Activated CD4-positive, alpha-beta T cell treated with anti-CD3 and anti-CD28 coated beads, Interleukin-2, amount 10 ng/mL, durations not matched to agents 7 days and 5 days (primary cell): ENCODE results near the gene ZFP69B. TPM values are rescaled to one million over a fixed set of nuclear protein-coding genes. Genes with fewer than 3 reads are reported as not detected.

ENCODE experiments used
- CTCF ChIA-PET: fragments of 350-600 bp; sonication (Branson Sonifier 250); formaldehyde crosslinking; loops from one replicate; lab custom pipeline; 2021; ENCODE audit warnings: antibody characterized with exemption; lab: Charles Lee
- POLR2A ChIA-PET: fragments of 350-600 bp; sonication (Branson Sonifier 250); formaldehyde crosslinking; loops from one replicate; lab custom pipeline; 2021; ENCODE audit warnings: antibody characterized with exemption; lab: Charles Lee
- DNase-seq: peaks from one replicate; pipeline ENCODE4 v3.0.0-alpha.2; 2020
- H3K27ac Mint-ChIP-seq: one replicate; pipeline ENCODE4 v1.8.0; 2021; ENCODE audit warnings: mild to moderate bottlenecking, moderate library complexity, mixed read lengths
- H3K27me3 Mint-ChIP-seq: one replicate; pipeline ENCODE4 v1.8.0; 2021; ENCODE audit warnings: mixed read lengths
- H3K36me3 Mint-ChIP-seq: one replicate; pipeline ENCODE4 v1.8.0; 2021; ENCODE audit warnings: low read depth, mixed read lengths
- H3K4me1 Mint-ChIP-seq: one replicate; pipeline ENCODE4 v1.8.0; 2021; ENCODE audit warnings: mixed read lengths
- H3K4me3 Mint-ChIP-seq: one replicate; pipeline ENCODE4 v1.8.0; 2021; ENCODE audit warnings: mild to moderate bottlenecking, moderate library complexity, mixed read lengths
- H3K9me3 Mint-ChIP-seq: one replicate; pipeline ENCODE4 v1.8.0; 2021; ENCODE audit warnings: mixed read lengths
- total RNA-seq, 2 experiments: library from RNA; stranded (reverse); gene quantifications; one replicate each; pipeline ENCODE4 v1.2.3, GENCODE V29; 2021

ZFP69B gene
- total RNA-seq, 2 experiments from 2014 or later, result 3.0 to 3.5 TPM

- Mint-ChIP-seq H3K4me3 (peak overlapping the region; percentile 84), H3K27ac (peak overlapping the region; percentile 87), H3K9me3 (peaks cover 55% of the 10 kb centered on the region), H3K36me3 (peaks cover 57% of the 10 kb centered on the region), H3K4me1 (peaks cover 22% of the 10 kb centered on the region), H3K27me3 (no peaks in the 10 kb centered on the region)
- peak; percentile 49 for DNase-seq
- POLR2A ChIA-PET, result interaction anchor here (0.9 kb wide), 1 partner anchor 79 kb away, joined by 4 read pairs; no protein-coding TSS in a partner anchor
- CTCF ChIA-PET, result interaction anchor here (0.6 to 1.8 kb wide), 8 partner anchors 10 to 115 kb away, joined by 3 to 6 read pairs (median 3); partner anchors contain the start of gene ZFP69
Measured at GRCh38 chr1:40450495-40451237, 390 bp downstream of the ZFP69B start.

GRCh38 chr1:40451238-40451585 lies 936 bp downstream of the ZFP69B start:
- ChIA-PET CTCF (interaction anchor here (0.6 to 1.8 kb wide), 5 partner anchors 10 to 115 kb away, joined by 3 to 6 read pairs (median 3); partner anchors contain the start of gene ZFP69), POLR2A (interaction anchor here (0.6 kb wide), 1 partner anchor 101 kb away, joined by 3 read pairs; no protein-coding TSS in a partner anchor)
- peak overlapping the region; percentile 84 for H3K4me3 Mint-ChIP-seq
- H3K27ac Mint-ChIP-seq, result peak overlapping the region; percentile 87
- no peaks in the 10 kb centered on the region for H3K27me3 Mint-ChIP-seq
- peaks cover 22% of the 10 kb centered on the region for H3K4me1 Mint-ChIP-seq
- DNase-seq, result no peak
- peaks cover 53% of the 10 kb centered on the region for H3K9me3 Mint-ChIP-seq
- peaks cover 58% of the 10 kb centered on the region for H3K36me3 Mint-ChIP-seq

GRCh38 chr1:40454873-40455272 lies 4.6 kb downstream of the ZFP69B start:
- Mint-ChIP-seq H3K4me3 (no peak overlapping the region), H3K36me3 (peaks cover 86% of the 10 kb centered on the region), H3K4me1 (peaks cover 22% of the 10 kb centered on the region), H3K27me3 (no peaks in the 10 kb centered on the region), H3K9me3 (peaks cover 69% of the 10 kb centered on the region), H3K27ac (no peak overlapping the region)
- ChIA-PET CTCF (interaction anchor here (1.0 kb wide), 1 partner anchor 116 kb away, joined by 3 read pairs; no protein-coding TSS in a partner anchor), POLR2A (no interaction called here)
- no peak for DNase-seq

GRCh38 chr1:40462956-40463590 lies 12.8 kb downstream of the ZFP69B start:
- peaks cover 8% of the 10 kb centered on the region for H3K4me1 Mint-ChIP-seq
- no peak overlapping the region for H3K4me3 Mint-ChIP-seq
- peaks cover 63% of the 10 kb centered on the region for H3K9me3 Mint-ChIP-seq
- DNase-seq, result no peak
- CTCF ChIA-PET, result interaction anchor here (0.6 to 1.5 kb wide), 2 partner anchors 68 to 83 kb away, joined by 3 to 4 read pairs; partner anchors contain the start of gene ZNF684
- POLR2A ChIA-PET, result no interaction called here
- H3K27ac Mint-ChIP-seq, result no peak overlapping the region
- H3K27me3 Mint-ChIP-seq, result no peaks in the 10 kb centered on the region
- H3K36me3 Mint-ChIP-seq, result peaks cover 59% of the 10 kb centered on the region

- H3K9me3 Mint-ChIP-seq, result peaks cover 67% of the 10 kb centered on the region
Measured at GRCh38 chr1:40469327-40469726, 19.1 kb downstream of the ZFP69B start.

GRCh38 chr1:40475268-40475667 lies 25.0 kb downstream of the ZFP69B start:
- Mint-ChIP-seq H3K36me3 (peaks cover 31% of the 10 kb centered on the region), H3K27me3 (no peaks in the 10 kb centered on the region), H3K4me1 (peaks cover 18% of the 10 kb centered on the region), H3K27ac (no peak overlapping the region), H3K4me3 (no peak overlapping the region), H3K9me3 (peaks cover 51% of the 10 kb centered on the region)
- CTCF ChIA-PET, result interaction anchor here (0.7 to 1.2 kb wide), 3 partner anchors 18 to 450 kb away, joined by 3 read pairs; no protein-coding TSS in a partner anchor
- no peak for DNase-seq
- POLR2A ChIA-PET, result no interaction called here

More at GRCh38 chr1:40469327-40469726, 19.1 kb downstream of the ZFP69B start:
- no peak for DNase-seq
- POLR2A ChIA-PET, result no interaction called here
- Mint-ChIP-seq H3K4me1 (no peaks in the 10 kb centered on the region), H3K4me3 (no peak overlapping the region), H3K27me3 (no peaks in the 10 kb centered on the region), H3K27ac (no peak overlapping the region), H3K36me3 (peaks cover 33% of the 10 kb centered on the region)
- CTCF ChIA-PET, result no interaction called here

GRCh38 chr1:40476924-40477677 lies 26.8 kb downstream of the ZFP69B start, which contains the start of gene ZFP69:
ZFP69 (plus strand) TSS chr1:40477290; CDS start chr1:40479362, 2,072 bp downstream.
- peaks cover 50% of the 10 kb centered on the region for H3K9me3 Mint-ChIP-seq
- H3K4me3 Mint-ChIP-seq, result peak within 1 kb of the TSS; percentile 78
- H3K4me1 Mint-ChIP-seq, result peaks cover 18% of the 10 kb centered on the region
- ChIA-PET POLR2A (interaction anchor here (0.6 to 1.4 kb wide), 2 partner anchors 17 to 31 kb away, joined by 4 read pairs; partner anchors contain the start of gene EXO5), CTCF (interaction anchor here (0.7 to 1.8 kb wide), 2 partner anchors 10 to 26 kb away, joined by 5 to 6 read pairs; partner anchors contain the start of gene ZFP69B)
- H3K36me3 Mint-ChIP-seq, result peaks cover 42% of the 10 kb centered on the region
- H3K27ac Mint-ChIP-seq, result peak within 1 kb of the TSS; percentile 83
- DNase-seq, result peak; percentile 64
- no peaks in the 10 kb centered on the region for H3K27me3 Mint-ChIP-seq

GRCh38 chr1:40477678-40478053 lies 27.4 kb downstream of the ZFP69B start:
- peaks cover 18% of the 10 kb centered on the region for H3K4me1 Mint-ChIP-seq
- H3K27me3 Mint-ChIP-seq, result no peaks in the 10 kb centered on the region
- H3K36me3 Mint-ChIP-seq, result peaks cover 46% of the 10 kb centered on the region
- peak overlapping the region; percentile 71 for H3K4me3 Mint-ChIP-seq
- ChIA-PET CTCF (interaction anchor here (1.8 kb wide), 1 partner anchor 27 kb away, joined by 6 read pairs; the partner anchor contains the start of gene ZFP69B), POLR2A (interaction anchor here (0.6 to 1.4 kb wide), 2 partner anchors 31 to 476 kb away, joined by 3 to 4 read pairs; partner anchors contain the start of gene EXO5)
- H3K9me3 Mint-ChIP-seq, result peaks cover 53% of the 10 kb centered on the region
- DNase-seq, result no peak
- peak overlapping the region; percentile 71 for H3K27ac Mint-ChIP-seq

GRCh38 chr1:40478276-40478675 lies 28.0 kb downstream of the ZFP69B start:
- ChIA-PET POLR2A (interaction anchor here (0.6 to 1.4 kb wide), 2 partner anchors 30 to 475 kb away, joined by 3 to 4 read pairs; partner anchors contain the start of gene EXO5), CTCF (interaction anchor here (1.8 kb wide), 1 partner anchor 27 kb away, joined by 6 read pairs; the partner anchor contains the start of gene ZFP69B)
- Mint-ChIP-seq H3K9me3 (peaks cover 51% of the 10 kb centered on the region), H3K36me3 (peaks cover 47% of the 10 kb centered on the region), H3K27ac (peak overlapping the region; percentile 43), H3K4me3 (peak overlapping the region; percentile 71), H3K27me3 (no peaks in the 10 kb centered on the region), H3K4me1 (peaks cover 18% of the 10 kb centered on the region)
- no peak for DNase-seq

GRCh38 chr1:40479156-40479555 lies 28.9 kb downstream of the ZFP69B start:
- no peak for DNase-seq
- Mint-ChIP-seq H3K9me3 (peaks cover 48% of the 10 kb centered on the region), H3K4me1 (peaks cover 18% of the 10 kb centered on the region), H3K36me3 (peaks cover 54% of the 10 kb centered on the region), H3K4me3 (no peak overlapping the region), H3K27me3 (no peaks in the 10 kb centered on the region), H3K27ac (no peak overlapping the region)
- CTCF ChIA-PET, result interaction anchor here (0.6 kb wide), 1 partner anchor 29 kb away, joined by 3 read pairs; the partner anchor contains the start of gene EXO5
- POLR2A ChIA-PET, result no interaction called here

GRCh38 chr1:40495315-40495903 lies 45.1 kb downstream of the ZFP69B start:
- H3K9me3 Mint-ChIP-seq, result peaks cover 62% of the 10 kb centered on the region
- ChIA-PET CTCF (no interaction called here), POLR2A (no interaction called here)
- H3K27ac Mint-ChIP-seq, result no peak overlapping the region
- H3K4me1 Mint-ChIP-seq, result no peaks in the 10 kb centered on the region
- H3K36me3 Mint-ChIP-seq, result peaks cover 72% of the 10 kb centered on the region
- DNase-seq, result no peak
- no peak overlapping the region for H3K4me3 Mint-ChIP-seq
- no peaks in the 10 kb centered on the region for H3K27me3 Mint-ChIP-seq
